Coronary artery (tissue), 2 donors: ENCODE results near the gene CYCS.
"Not testable (repeated sequence)": the region's sequence is repeated elsewhere in the genome, so short reads cannot be mapped to it uniquely, and the experiment has no call there.

Experiments
- DNase-seq: peaks from one replicate; pipeline ENCODE4 v3.0.0-alpha.2; 2017; ENCODE audit warnings: low spot score
- H3K27ac ChIP-seq, 2 donors: fragments of 200-600 bp; sonication (generic); one replicate each; pipeline ENCODE4 v1.5.1; 2016 to 2019
- H3K4me3 ChIP-seq: fragments of 200-600 bp; sonication (generic); 2 replicates; pipeline ENCODE4 v1.5.1; 2016; ENCODE audit warnings: mild to moderate bottlenecking, moderate library complexity
- TF ChIP-seq, protein P1 (sequence below): fragments of 200-600 bp; sonication (generic); IDR thresholded peaks from one replicate; pipeline ENCODE4 v1.5.1; 2019; ENCODE audit warnings: antibody characterized with exemption

The CYCS gene

DNA sequence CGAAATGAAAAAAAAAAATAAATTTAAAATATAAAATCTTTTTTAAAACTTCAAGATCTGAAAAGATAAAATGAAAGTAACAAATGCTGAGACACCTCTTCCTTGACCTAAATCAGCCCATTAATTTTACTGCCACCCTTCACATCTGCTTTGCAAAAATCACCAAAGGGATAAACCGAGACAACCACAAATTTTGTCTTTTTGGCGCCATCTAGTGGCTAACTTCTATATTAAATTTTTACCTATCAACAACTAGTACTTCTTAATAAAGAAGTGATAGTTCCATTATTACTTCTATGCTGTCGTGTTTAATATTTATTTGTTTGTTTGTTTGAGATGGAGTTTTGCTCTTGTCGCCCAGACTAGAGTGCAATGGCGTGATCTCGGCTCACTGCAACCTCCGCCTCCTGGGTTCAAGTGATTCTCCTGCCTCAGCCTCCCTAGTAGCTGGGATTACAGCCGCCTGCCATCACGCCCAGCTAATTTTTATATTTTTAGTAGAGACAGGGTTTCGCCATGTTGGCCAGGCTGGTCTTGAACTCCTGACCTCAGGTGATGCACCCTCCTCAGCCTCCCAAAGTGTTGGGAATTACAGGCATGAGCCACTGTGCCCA is 35.0 kb upstream of the CYCS start:
- H3K4me3 ChIP-seq, H3K27ac ChIP-seq, DNase-seq: not testable (repeated sequence)
- TF ChIP-seq, protein P1, sequence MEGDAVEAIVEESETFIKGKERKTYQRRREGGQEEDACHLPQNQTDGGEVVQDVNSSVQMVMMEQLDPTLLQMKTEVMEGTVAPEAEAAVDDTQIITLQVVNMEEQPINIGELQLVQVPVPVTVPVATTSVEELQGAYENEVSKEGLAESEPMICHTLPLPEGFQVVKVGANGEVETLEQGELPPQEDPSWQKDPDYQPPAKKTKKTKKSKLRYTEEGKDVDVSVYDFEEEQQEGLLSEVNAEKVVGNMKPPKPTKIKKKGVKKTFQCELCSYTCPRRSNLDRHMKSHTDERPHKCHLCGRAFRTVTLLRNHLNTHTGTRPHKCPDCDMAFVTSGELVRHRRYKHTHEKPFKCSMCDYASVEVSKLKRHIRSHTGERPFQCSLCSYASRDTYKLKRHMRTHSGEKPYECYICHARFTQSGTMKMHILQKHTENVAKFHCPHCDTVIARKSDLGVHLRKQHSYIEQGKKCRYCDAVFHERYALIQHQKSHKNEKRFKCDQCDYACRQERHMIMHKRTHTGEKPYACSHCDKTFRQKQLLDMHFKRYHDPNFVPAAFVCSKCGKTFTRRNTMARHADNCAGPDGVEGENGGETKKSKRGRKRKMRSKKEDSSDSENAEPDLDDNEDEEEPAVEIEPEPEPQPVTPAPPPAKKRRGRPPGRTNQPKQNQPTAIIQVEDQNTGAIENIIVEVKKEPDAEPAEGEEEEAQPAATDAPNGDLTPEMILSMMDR: peak; percentile 37

DNA sequence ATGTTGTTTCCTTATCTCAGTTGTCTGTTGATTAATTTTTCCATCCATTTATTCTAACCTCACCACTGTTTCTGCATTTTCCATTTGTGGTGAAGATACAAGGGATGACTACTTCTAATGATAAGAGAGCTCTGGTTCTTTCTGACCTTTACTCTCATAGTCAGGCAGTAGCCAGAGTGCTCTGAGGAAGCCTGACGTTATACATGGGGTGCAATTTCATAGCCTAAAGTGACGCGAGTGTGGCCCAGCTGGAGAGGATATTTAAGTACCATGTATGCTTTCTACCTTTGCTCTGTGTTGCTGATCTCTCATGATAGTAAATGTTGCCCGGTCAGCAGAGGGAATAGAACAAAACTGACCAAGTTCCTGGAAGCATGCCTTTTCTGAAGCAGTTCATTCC is 33.9 kb upstream of the CYCS start:
- no peak overlapping the region for H3K27ac ChIP-seq
- TF ChIP-seq, protein P1: no peak
- no peak for DNase-seq
- H3K4me3 ChIP-seq: no peak overlapping the region

DNA sequence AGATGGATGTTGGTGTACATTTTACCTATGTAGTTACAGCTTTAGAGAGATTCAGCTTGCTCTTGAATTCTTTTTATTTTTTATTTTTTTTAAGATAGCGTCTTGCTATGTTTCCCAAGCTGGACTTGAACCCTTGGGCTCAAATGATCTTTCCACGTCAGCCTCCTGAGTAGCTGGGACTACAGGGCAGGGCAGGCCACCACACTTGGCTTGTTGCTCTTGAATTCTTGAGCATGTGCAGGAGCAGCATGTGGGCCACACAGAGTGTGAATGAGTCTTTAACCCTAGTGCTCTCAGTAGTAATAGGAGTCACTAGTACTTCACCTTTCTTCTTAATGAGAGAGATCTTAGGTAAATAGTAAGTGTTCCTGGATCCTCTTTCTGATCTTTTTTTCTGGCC is 26.7 kb upstream of the CYCS start:
- TF ChIP-seq, protein P1: no peak

DNA sequence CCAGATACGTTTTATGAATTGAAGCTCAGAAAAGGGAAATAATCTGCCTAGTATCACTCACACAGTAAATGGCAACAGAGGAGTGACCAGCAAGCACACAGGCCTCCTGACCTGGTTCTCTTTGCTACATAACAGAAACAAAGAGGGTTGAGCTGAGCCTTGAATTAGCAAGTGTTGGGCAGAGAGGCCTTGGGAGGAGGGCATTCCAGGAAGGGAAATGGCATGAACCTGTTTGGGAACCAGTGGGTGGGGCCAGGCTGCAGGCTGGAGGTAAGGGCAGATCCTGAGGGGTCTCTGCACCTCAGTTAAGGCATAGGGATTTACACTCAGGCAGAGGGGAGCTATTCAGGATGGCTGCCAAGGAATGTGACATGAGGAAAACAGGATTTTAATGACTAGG is 24.8 kb upstream of the CYCS start:
- TF ChIP-seq, protein P1: no peak
- Histone ChIP-seq H3K4me3 (no peak overlapping the region), H3K27ac (no peak overlapping the region)
- no peak for DNase-seq

More for the DNA sequence above, 26.7 kb upstream of the CYCS start:
- no peak for DNase-seq
- H3K27ac ChIP-seq: no peak overlapping the region
- H3K4me3 ChIP-seq: no peak overlapping the region

DNA sequence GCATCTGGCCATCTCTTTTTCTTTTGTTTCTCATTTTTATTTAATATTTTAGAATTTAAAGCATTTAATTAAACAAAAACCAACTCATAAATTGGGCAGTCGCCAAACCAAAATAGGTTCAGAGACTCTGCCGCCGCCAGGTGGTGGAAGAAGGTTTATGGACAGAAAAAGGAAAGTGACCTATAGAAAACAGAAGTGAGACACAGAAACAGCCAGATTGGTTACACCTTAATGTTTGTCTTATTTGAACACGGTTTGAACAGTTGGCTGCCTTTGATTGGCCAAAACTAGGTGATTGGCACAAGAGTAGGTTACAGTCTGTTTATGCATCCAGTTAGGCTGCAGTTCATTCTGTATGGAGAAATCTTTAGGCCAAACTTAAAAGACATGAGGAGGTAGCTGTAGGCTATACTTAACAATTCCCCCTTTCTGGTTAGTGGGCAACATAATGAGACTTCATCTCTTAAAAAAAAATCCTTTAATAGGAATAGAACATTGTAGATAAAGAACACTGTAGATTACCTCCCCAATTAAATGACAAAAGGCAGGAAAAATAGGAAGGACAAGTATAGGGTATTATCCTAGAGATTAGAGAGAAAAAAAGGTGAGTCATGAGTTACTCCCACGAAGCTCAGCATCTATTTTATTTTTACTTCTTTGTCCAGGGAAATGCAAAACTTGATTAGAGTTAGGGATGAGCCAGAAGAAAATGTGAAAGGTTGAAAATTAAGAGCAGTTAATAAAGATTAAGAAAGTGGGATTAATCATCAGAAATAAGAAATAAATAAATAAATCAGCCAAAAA is 23.9 kb upstream of the CYCS start:
- DNase-seq: no peak
- Histone ChIP-seq H3K4me3 (no peak overlapping the region), H3K27ac (no peak overlapping the region)
- TF ChIP-seq, protein P1: no peak

DNA sequence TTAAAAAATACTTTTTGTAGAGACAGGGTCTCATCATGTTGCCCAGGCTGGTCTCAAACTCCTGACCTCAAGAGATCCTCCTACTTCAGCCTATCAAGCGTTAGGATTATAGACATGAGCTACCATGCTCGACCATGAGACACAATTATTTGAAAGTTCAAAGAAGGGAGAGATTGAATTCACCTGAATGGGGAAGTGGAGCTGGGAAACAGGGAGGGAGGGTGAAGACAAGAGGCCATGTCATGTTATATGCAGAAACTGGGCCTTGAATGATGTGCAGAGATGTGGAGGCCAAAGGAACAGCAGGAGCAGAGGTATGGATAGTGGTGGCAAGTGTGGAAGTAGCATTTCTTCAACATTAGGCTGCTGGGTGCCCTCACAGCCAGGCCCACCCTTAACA is 18.7 kb upstream of the CYCS start:
- H3K4me3 ChIP-seq: no peak overlapping the region
- no peak for DNase-seq
- TF ChIP-seq, protein P1: no peak
- H3K27ac ChIP-seq: no peak overlapping the region

DNA sequence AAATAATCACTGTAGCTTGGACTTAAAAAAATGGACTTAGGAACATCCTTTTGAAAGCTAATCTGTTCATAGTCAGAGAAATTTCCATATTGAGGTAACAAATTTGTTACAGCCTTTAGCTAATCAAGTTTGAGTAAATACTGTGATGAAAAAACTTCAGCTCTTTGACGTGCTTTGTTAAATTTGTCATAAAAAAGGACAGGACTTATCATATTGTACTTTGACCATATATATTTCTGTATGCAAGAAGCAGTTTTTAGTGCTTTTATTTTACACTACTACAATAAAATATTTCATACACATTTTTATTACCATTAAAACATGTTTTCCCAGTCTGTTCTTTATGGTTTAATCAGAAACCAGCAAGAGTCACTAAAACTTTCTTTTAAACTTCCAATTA is 14.5 kb upstream of the CYCS start:
- Histone ChIP-seq H3K4me3 (no peak overlapping the region), H3K27ac (no peak overlapping the region)
- TF ChIP-seq, protein P1: no peak
- no peak for DNase-seq
